ENCODE measurements around the gene VPS29.
A peak's percentile ranks its signal among the peaks of the same experiment; 100 is the strongest.
"Not testable (repeated sequence)": the region's sequence is repeated elsewhere in the genome, so short reads cannot be mapped to it uniquely, and the experiment has no call there.

The VPS29 gene

GRCh38 chr12:110501752-110502738 lies at the start of gene VPS29, which contains the start of gene RAD9B:
Gene VPS29, minus strand, starts transcription at chr12:110502111. Its CDS starts 60 bp downstream, at chr12:110502051.
Gene RAD9B, plus strand, starts transcription at chr12:110502331. Its CDS starts 7 bp downstream, at chr12:110502338.
- peak; percentile 97 to 98 for DNase-seq (ENCODE audit: low read depth in 2 of 2, low spot score in 1 of 2)

- no peak for DNase-seq (ENCODE audit: low read depth in 2 of 2, low spot score in 1 of 2)
Observed at GRCh38 chr12:110550981-110551380, 49.1 kb upstream of the VPS29 start.

GRCh38 chr12:110549716-110550115 lies 47.8 kb upstream of the VPS29 start:
- no peak for DNase-seq (ENCODE audit: low read depth in 2 of 2, low spot score in 1 of 2)

GRCh38 chr12:110548678-110549077 lies 46.8 kb upstream of the VPS29 start:
- no peak for DNase-seq (ENCODE audit: low read depth in 2 of 2, low spot score in 1 of 2)

GRCh38 chr12:110547090-110547489 lies 45.2 kb upstream of the VPS29 start:
- DNase-seq (ENCODE audit: low read depth in 2 of 2, low spot score in 1 of 2) = no peak

GRCh38 chr12:110546339-110546738 lies 44.4 kb upstream of the VPS29 start:
- no peak for DNase-seq (ENCODE audit: low read depth in 2 of 2, low spot score in 1 of 2)

- no peak for DNase-seq (ENCODE audit: low read depth in 2 of 2, low spot score in 1 of 2)
Observed at GRCh38 chr12:110545812-110546211, 43.9 kb upstream of the VPS29 start.

- not testable (repeated sequence) for DNase-seq (ENCODE audit: low read depth in 2 of 2, low spot score in 1 of 2)
Observed at GRCh38 chr12:110545259-110545658, 43.3 kb upstream of the VPS29 start.

GRCh38 chr12:110543965-110544364 lies 42.1 kb upstream of the VPS29 start:
- DNase-seq (ENCODE audit: low read depth in 2 of 2, low spot score in 1 of 2) = no peak

- DNase-seq (ENCODE audit: low read depth in 2 of 2, low spot score in 1 of 2) = no peak
Observed at GRCh38 chr12:110543252-110543959, 41.5 kb upstream of the VPS29 start.

GRCh38 chr12:110540048-110540447 lies 38.1 kb upstream of the VPS29 start:
- no peak for DNase-seq (ENCODE audit: low read depth in 2 of 2, low spot score in 1 of 2)

- DNase-seq (ENCODE audit: low read depth in 2 of 2, low spot score in 1 of 2) = no peak
Observed at GRCh38 chr12:110538869-110539622, 37.1 kb upstream of the VPS29 start.

- DNase-seq (ENCODE audit: low read depth in 2 of 2, low spot score in 1 of 2) = no peak
Observed at GRCh38 chr12:110537605-110538409, 35.9 kb upstream of the VPS29 start.

- no peak for DNase-seq (ENCODE audit: low read depth in 2 of 2, low spot score in 1 of 2)
Observed at GRCh38 chr12:110536834-110537604, 35.1 kb upstream of the VPS29 start.

GRCh38 chr12:110534811-110535210 lies 32.9 kb upstream of the VPS29 start:
- no peak for DNase-seq (ENCODE audit: low read depth in 2 of 2, low spot score in 1 of 2)

- DNase-seq (ENCODE audit: low read depth in 2 of 2, low spot score in 1 of 2) = no peak
Observed at GRCh38 chr12:110533607-110534006, 31.7 kb upstream of the VPS29 start.

GRCh38 chr12:110532644-110533043 lies 30.7 kb upstream of the VPS29 start:
- DNase-seq (ENCODE audit: low read depth in 2 of 2, low spot score in 1 of 2) = no peak

GRCh38 chr12:110531741-110532333 lies 29.9 kb upstream of the VPS29 start:
- no peak for DNase-seq (ENCODE audit: low read depth in 2 of 2, low spot score in 1 of 2)

- DNase-seq (ENCODE audit: low read depth in 2 of 2, low spot score in 1 of 2) = no peak
Observed at GRCh38 chr12:110530511-110530910, 28.6 kb upstream of the VPS29 start.

Measured in stimulated activated CD8-positive, alpha-beta memory T cell treated with anti-CD3 and anti-CD28 coated beads, Interleukin-4, amount 100 ng/mL, for 4 hours (primary cell).